SJSA1 (cell line): ENCODE results near the gene RAVER1. TPM values are rescaled to one million over a fixed set of nuclear protein-coding genes. Genes with fewer than 3 reads are reported as not detected.

Experiments used
- DNase-seq, 2 experiments: peaks; one replicate each; pipeline ENCODE4 v3.0.0-alpha.2; 2015 to 2020; ENCODE audit warnings: low spot score in 2 of 2, low read depth in 1 of 2
- H3K27ac ChIP-seq: fragments of 250-450 bp; sonication (Bioruptor Pico); 2 replicates; pipeline ENCODE4 v1.5.1; 2020; ENCODE audit warnings: mild to moderate bottlenecking, moderate library complexity
- H3K27me3 ChIP-seq: fragments of 250-450 bp; sonication (Bioruptor Pico); replicated peaks from 2 replicates; pipeline ENCODE4 v1.5.1; 2020; ENCODE audit warnings: mild to moderate bottlenecking, moderate library complexity
- H3K36me3 ChIP-seq: fragments of 250-450 bp; sonication (Bioruptor Pico); 2 replicates; pipeline ENCODE4 v1.5.1; 2020; ENCODE audit warnings: mild to moderate bottlenecking
- H3K4me1 ChIP-seq: fragments of 250-450 bp; sonication (Bioruptor Pico); replicated peaks from 2 replicates; pipeline ENCODE4 v1.6.1; 2021; ENCODE audit warnings: mild to moderate bottlenecking
- H3K4me3 ChIP-seq: fragments of 250-450 bp; sonication (Bioruptor Pico); 2 replicates; pipeline ENCODE4 v1.5.1; 2020; ENCODE audit warnings: mild to moderate bottlenecking
- H3K9me3 ChIP-seq: fragments of 250-450 bp; sonication (Bioruptor Pico); replicated peaks from 2 replicates; pipeline ENCODE4 v1.5.1; 2020; ENCODE audit warnings: mild to moderate bottlenecking
- total RNA-seq: library from RNA; depleted of rRNA; stranded (reverse); fragments of >200 nt; shearing (Covaris generic); gene quantifications from 2 replicates; pipeline ENCODE4 v1.2.3, GENCODE V29; 2014

The RAVER1 gene
- total RNA-seq, 1 experiment from 2014 or later, result 27.3 TPM

- Histone ChIP-seq H3K4me3 (no peak overlapping the region), H3K4me1 (peaks cover 7% of the 10 kb centered on the region; the same call in 1 of the 2 replicates), H3K36me3 (peaks cover 81% of the 10 kb centered on the region), H3K27ac (no peak overlapping the region), H3K9me3 (no peaks in the 10 kb centered on the region), H3K27me3 (no peaks in the 10 kb centered on the region)
- no peak for DNase-seq
Measured at GRCh38 chr19:10318807-10319682, 14.3 kb downstream of the RAVER1 start.

- Histone ChIP-seq H3K4me3 (no peak overlapping the region), H3K36me3 (peaks cover 75% of the 10 kb centered on the region), H3K27ac (no peak overlapping the region), H3K4me1 (peaks cover 7% of the 10 kb centered on the region; the same call in 1 of the 2 replicates), H3K27me3 (no peaks in the 10 kb centered on the region), H3K9me3 (no peaks in the 10 kb centered on the region)
- no peak for DNase-seq
Measured at GRCh38 chr19:10317857-10318462, 15.4 kb downstream of the RAVER1 start.

- Histone ChIP-seq H3K36me3 (peaks cover 71% of the 10 kb centered on the region), H3K9me3 (no peaks in the 10 kb centered on the region), H3K27ac (no peak overlapping the region), H3K4me1 (peaks cover 7% of the 10 kb centered on the region; the same call in 1 of the 2 replicates), H3K27me3 (no peaks in the 10 kb centered on the region), H3K4me3 (no peak overlapping the region)
- DNase-seq, result no peak
Measured at GRCh38 chr19:10317045-10317856, 16.1 kb downstream of the RAVER1 start.

GRCh38 chr19:10316229-10317044 is 16.9 kb downstream of the RAVER1 start:
- H3K36me3 ChIP-seq, result peaks cover 63% of the 10 kb centered on the region
- no peaks in the 10 kb centered on the region for H3K27me3 ChIP-seq
- peak overlapping the region; percentile 65 for H3K4me3 ChIP-seq
- H3K9me3 ChIP-seq, result no peaks in the 10 kb centered on the region
- DNase-seq, result no peak
- no peak overlapping the region for H3K27ac ChIP-seq
- peaks cover 7% of the 10 kb centered on the region; the same call in 1 of the 2 replicates for H3K4me1 ChIP-seq

- Histone ChIP-seq H3K27me3 (no peaks in the 10 kb centered on the region), H3K4me3 (peak within 1 kb of the TSS; percentile 65), H3K4me1 (peaks cover 7% of the 10 kb centered on the region; the same call in 1 of the 2 replicates), H3K27ac (no peak within 1 kb of the TSS), H3K36me3 (peaks cover 55% of the 10 kb centered on the region), H3K9me3 (no peaks in the 10 kb centered on the region)
- peak; percentile 61 to 82 for DNase-seq
Measured at GRCh38 chr19:10315335-10316214, 17.8 kb downstream of the RAVER1 start, which contains the start of gene FDX2. Gene FDX2, minus strand, starts transcription at chr19:10316015. Its CDS starts 19 bp downstream, at chr19:10315996.

- DNase-seq, result no peak
- Histone ChIP-seq H3K4me3 (no peak within 1 kb of the TSS), H3K4me1 (peaks cover 14% of the 10 kb centered on the region), H3K36me3 (peaks cover 26% of the 10 kb centered on the region), H3K27me3 (no peaks in the 10 kb centered on the region), H3K27ac (no peak within 1 kb of the TSS), H3K9me3 (no peaks in the 10 kb centered on the region)
Measured at GRCh38 chr19:10309423-10309822, 23.9 kb downstream of the RAVER1 start, which contains the start of gene ZGLP1. Gene ZGLP1, minus strand, starts transcription at chr19:10309815.

- Histone ChIP-seq H3K4me1 (peaks cover 25% of the 10 kb centered on the region), H3K4me3 (no peak overlapping the region), H3K36me3 (peaks cover 13% of the 10 kb centered on the region; the same call in 1 of the 2 replicates), H3K9me3 (no peaks in the 10 kb centered on the region), H3K27ac (no peak overlapping the region), H3K27me3 (no peaks in the 10 kb centered on the region)
- no peak for DNase-seq
Measured at GRCh38 chr19:10306327-10306726, 27.0 kb downstream of the RAVER1 start.

- Histone ChIP-seq H3K9me3 (no peaks in the 10 kb centered on the region), H3K27me3 (no peaks in the 10 kb centered on the region), H3K4me1 (peaks cover 25% of the 10 kb centered on the region), H3K4me3 (no peak overlapping the region), H3K36me3 (peaks cover 13% of the 10 kb centered on the region; the same call in 1 of the 2 replicates), H3K27ac (peak overlapping the region; percentile 42; the same call in 1 of the 2 replicates)
- DNase-seq, result no peak
Measured at GRCh38 chr19:10305139-10305806, 28.1 kb downstream of the RAVER1 start.

GRCh38 chr19:10299545-10300458 is 33.5 kb downstream of the RAVER1 start:
- Histone ChIP-seq H3K4me3 (no peak overlapping the region), H3K27ac (no peak overlapping the region), H3K9me3 (no peaks in the 10 kb centered on the region), H3K4me1 (peaks cover 15% of the 10 kb centered on the region), H3K36me3 (no peaks in the 10 kb centered on the region), H3K27me3 (no peaks in the 10 kb centered on the region)
- DNase-seq, result no peak

- DNase-seq, result no peak
- H3K27me3 ChIP-seq, result peaks cover 11% of the 10 kb centered on the region
- no peak overlapping the region for H3K4me3 ChIP-seq
Measured at GRCh38 chr19:10295847-10296591, 37.3 kb downstream of the RAVER1 start.

More at GRCh38 chr19:10295847-10296591, 37.3 kb downstream of the RAVER1 start:
- no peak overlapping the region for H3K27ac ChIP-seq
- H3K36me3 ChIP-seq, result no peaks in the 10 kb centered on the region
- peaks cover 18% of the 10 kb centered on the region for H3K4me1 ChIP-seq
- no peaks in the 10 kb centered on the region; the same call in none of the 2 replicates for H3K9me3 ChIP-seq
